Osteoblast (primary cell): ENCODE measurements around the gene STPG3. TPM values are rescaled to one million over a fixed set of nuclear protein-coding genes. Genes with fewer than 3 reads are reported as not detected.
A peak's percentile ranks its signal among the peaks of the same experiment; 100 is the strongest.

Experiments used
- DNase-seq: peaks from one replicate; pipeline ENCODE4 v3.0.0; 2011; ENCODE audit warnings: low spot score, mixed read lengths; ENCODE audit not compliant: insufficient read length; ENCODE audit errors: missing footprints
- H2AFZ ChIP-seq: 2 replicates; pipeline ENCODE4 v1.6.0; 2011; ENCODE audit warnings: mild to moderate bottlenecking, low read length
- H3K27ac ChIP-seq: 2 replicates; pipeline ENCODE4 v1.5.1; 2011; ENCODE audit warnings: mild to moderate bottlenecking, low read depth, low read length, moderate library complexity
- H3K27me3 ChIP-seq: 2 replicates; pipeline ENCODE4 v1.6.0; 2012; ENCODE audit warnings: mild to moderate bottlenecking, control low read depth, inconsistent platforms, low read length, moderate library complexity; ENCODE audit not compliant: insufficient read depth
- H3K36me3 ChIP-seq: 2 replicates; pipeline ENCODE4 v1.5.1; 2011; ENCODE audit warnings: mild to moderate bottlenecking, low read length, control low read depth, moderate library complexity; ENCODE audit not compliant: insufficient read depth
- H3K4me1 ChIP-seq: 2 replicates; pipeline ENCODE4 v1.5.1; 2011; ENCODE audit warnings: mild to moderate bottlenecking, low read length, control low read depth, moderate library complexity; ENCODE audit not compliant: insufficient read depth
- H3K4me2 ChIP-seq: 2 replicates; pipeline ENCODE4 v1.6.0; 2011; ENCODE audit warnings: mild to moderate bottlenecking, low read length; ENCODE audit not compliant: insufficient read depth
- H3K4me3 ChIP-seq: fragments of 200-600 bp; sonication (generic); 3 replicates; pipeline ENCODE4 v1.5.1; 2012; ENCODE audit warnings: mild to moderate bottlenecking, low read length, inconsistent platforms; ENCODE audit not compliant: insufficient read depth
- H3K79me2 ChIP-seq: 2 replicates; pipeline ENCODE4 v1.6.0; 2012; ENCODE audit warnings: mild to moderate bottlenecking, low read length, control low read depth, inconsistent platforms; ENCODE audit not compliant: insufficient read depth
- H3K9me3 ChIP-seq: 2 replicates; pipeline ENCODE4 v1.5.1; 2011; ENCODE audit warnings: low read depth, low read length, control low read depth
- H4K20me1 ChIP-seq: 2 replicates; pipeline ENCODE4 v1.6.0; 2012; ENCODE audit warnings: mild to moderate bottlenecking, low read length, control low read depth; ENCODE audit not compliant: insufficient read depth
- CTCF ChIP-seq: IDR thresholded peaks from 2 replicates; pipeline ENCODE4 v1.5.1; 2011; ENCODE audit warnings: mild to moderate bottlenecking, low read depth, low read length, moderate library complexity; ENCODE audit errors: extremely low read depth
- total RNA-seq: library from RNA; depleted of rRNA; stranded (reverse); fragments of >200 nt; gene quantifications from 2 replicates; pipeline ENCODE4 v1.2.3, GENCODE V29; 2012

STPG3 gene
- total RNA-seq, 1 donor: 0.36 TPM

- peaks cover 10% of the 10 kb centered on the region for H3K79me2 ChIP-seq
- H3K27me3 ChIP-seq: peaks cover 5% of the 10 kb centered on the region
- no peak overlapping the region for H2AFZ ChIP-seq
- no peak overlapping the region for H3K27ac ChIP-seq
- TF ChIP-seq CTCF: no peak
- no peaks in the 10 kb centered on the region for H3K9me3 ChIP-seq
- H4K20me1 ChIP-seq: peaks cover 18% of the 10 kb centered on the region
- no peaks in the 10 kb centered on the region for H3K4me1 ChIP-seq
- H3K36me3 ChIP-seq: peaks cover 9% of the 10 kb centered on the region
- DNase-seq: peak; percentile 50
- H3K4me2 ChIP-seq: no peak overlapping the region
- no peak overlapping the region for H3K4me3 ChIP-seq
Observed at GRCh38 chr9:137247916-137248175, 3.2 kb upstream of the STPG3 start.

GRCh38 chr9:137250329-137251193 is 525 bp upstream of the STPG3 start:
- H3K9me3 ChIP-seq: no peaks in the 10 kb centered on the region
- H3K27ac ChIP-seq: no peak overlapping the region
- H3K4me2 ChIP-seq: no peak overlapping the region
- peak; percentile 81 for DNase-seq
- TF ChIP-seq CTCF: no peak
- H3K36me3 ChIP-seq: no peaks in the 10 kb centered on the region
- H2AFZ ChIP-seq: no peak overlapping the region
- H3K4me1 ChIP-seq: peaks cover 4% of the 10 kb centered on the region
- H3K4me3 ChIP-seq: no peak overlapping the region
- H3K79me2 ChIP-seq: peaks cover 3% of the 10 kb centered on the region
- no peaks in the 10 kb centered on the region for H4K20me1 ChIP-seq
- H3K27me3 ChIP-seq: peaks cover 5% of the 10 kb centered on the region

- H2AFZ ChIP-seq: no peak overlapping the region
- H3K27ac ChIP-seq: no peak overlapping the region
- H3K36me3 ChIP-seq: peaks cover 3% of the 10 kb centered on the region
- H3K27me3 ChIP-seq: peaks cover 5% of the 10 kb centered on the region
- H3K4me3 ChIP-seq: no peak overlapping the region
- H3K79me2 ChIP-seq: peaks cover 14% of the 10 kb centered on the region
- peaks cover 10% of the 10 kb centered on the region for H4K20me1 ChIP-seq
- no peak overlapping the region for H3K4me2 ChIP-seq
- peak; percentile 88 for DNase-seq
- H3K9me3 ChIP-seq: no peaks in the 10 kb centered on the region
- TF ChIP-seq CTCF: no peak
- peaks cover 13% of the 10 kb centered on the region for H3K4me1 ChIP-seq
Observed at GRCh38 chr9:137251490-137252268, 593 bp downstream of the STPG3 start.
